Subcutaneous adipose tissue (tissue), 4 donors: Measurements from ENCODE around the gene NTSR1. TPM values are rescaled to one million over a fixed set of nuclear protein-coding genes. Genes with fewer than 3 reads are reported as not detected.

Source experiments
- CTCF ChIP-seq: fragments of 450-650 bp; IDR thresholded peaks from one replicate; pipeline ENCODE4 v1.5.1; 2016; ENCODE audit warnings: low read depth, mild to moderate bottlenecking, control low read depth, antibody characterized with exemption, moderate library complexity
- total RNA-seq, 4 donors: library from RNA; depleted of rRNA; stranded (reverse); fragments of >200 nt; gene quantifications; one replicate each; pipeline ENCODE4 v1.1.0, GENCODE V29; 2016

The NTSR1 gene
- total RNA-seq, 4 donors from 2014 or later, result 0.16 TPM; not detected in 3

- TF ChIP-seq CTCF, result no peak
Observed at GRCh38 chr20:62690261-62690820, 18.3 kb upstream of the NTSR1 start.

GRCh38 chr20:62691487-62691886 is 17.1 kb upstream of the NTSR1 start:
- TF ChIP-seq CTCF, result no peak

GRCh38 chr20:62692176-62692575 is 16.5 kb upstream of the NTSR1 start:
- TF ChIP-seq CTCF, result no peak

- no peak for TF ChIP-seq CTCF
Observed at GRCh38 chr20:62692801-62693523, 15.7 kb upstream of the NTSR1 start.

GRCh38 chr20:62693524-62693922 is 15.1 kb upstream of the NTSR1 start:
- TF ChIP-seq CTCF, result no peak

GRCh38 chr20:62694106-62694505 is 14.5 kb upstream of the NTSR1 start:
- TF ChIP-seq CTCF, result no peak

GRCh38 chr20:62694868-62695267 is 13.8 kb upstream of the NTSR1 start:
- TF ChIP-seq CTCF, result no peak
